Measurements from ENCODE around the gene ANTXR1. TPM values are rescaled to one million over a fixed set of nuclear protein-coding genes. Genes with fewer than 3 reads are reported as not detected.

Gene ANTXR1
- total and polyA plus RNA-seq, 2 donors (not counting 3 experiments of a cell fraction or from before 2014, with no cell fraction given): 4.2 to 17.3 TPM

- H3K79me2 ChIP-seq (ENCODE audit: control insufficient read depth, insufficient read depth, low read length): no peaks in the 10 kb centered on the region
- no peak overlapping the region for H2AFZ ChIP-seq (ENCODE audit: low read depth, low read length)
- H3K27me3 ChIP-seq (ENCODE audit: control insufficient read depth in 2 of 2, insufficient read depth in 2 of 2, low read length in 2 of 2): no peaks in the 10 kb centered on the region
- no peaks in the 10 kb centered on the region for H3K9me3 ChIP-seq (replicated peaks; ENCODE audit: control insufficient read depth, insufficient read depth, low read length)
- TF ChIP-seq GATA2 (IDR thresholded peaks at IDR 0.05; ENCODE audit: insufficient read depth, insufficient read length, low read depth, low read length): no peak
- no peak for TF ChIP-seq FOS (IDR thresholded peaks at IDR 0.05; ENCODE audit: borderline replicate concordance, insufficient read depth, low read length)
- TF ChIP-seq POLR2A (IDR thresholded peaks at IDR 0.05; ENCODE audit: low read depth, low read length): no peak
- TF ChIP-seq JUN (IDR thresholded peaks at IDR 0.05; ENCODE audit: borderline replicate concordance, insufficient read depth, insufficient read length, low read depth): no peak
- TF ChIP-seq EZH2 (IDR thresholded peaks at IDR 0.05; ENCODE audit: borderline replicate concordance, low read depth, low read length, severe bottlenecking): no peak
- no peak for TF ChIP-seq MYC (IDR thresholded peaks at IDR 0.05; ENCODE audit: low read depth, low read length)
- ChIA-PET POLR2A (no interaction called here), CTCF (no interaction called here)
- no peak overlapping the region for H3K4me3 ChIP-seq (replicated peaks in 1 of 3; ENCODE audit: insufficient read depth in 1 of 3, low read depth in 1 of 3, low read length in 3 of 3)
- H4K20me1 ChIP-seq (replicated peaks; ENCODE audit: control insufficient read depth, extremely low read depth, insufficient read depth, low read length): no peaks in the 10 kb centered on the region
- intact Hi-C loops (cut with micrococcal nuclease): no loop called here
- peaks cover 17% of the 10 kb centered on the region for H3K4me1 ChIP-seq (ENCODE audit: control insufficient read depth, extremely low read depth, insufficient read depth, low read length)
- FAIRE-seq: no peak
- no peaks in the 10 kb centered on the region for H3K9me1 ChIP-seq (replicated peaks; ENCODE audit: control insufficient read depth, extremely low read depth, insufficient read depth, low read length)
- dilution Hi-C loops (cut with MboI; ENCODE audit: extremely low pct_ligation_motif_present, low sequenced_read_pairs): no loop called here
- no TSS peak for BruUV-seq (replicated peaks)
- DNase-seq (ENCODE audit: low read depth, low spot score): no peak
- no peak overlapping the region for H3K4me2 ChIP-seq (ENCODE audit: insufficient read depth, low read length)
- H3K36me3 ChIP-seq (ENCODE audit: control insufficient read depth in 2 of 2, extremely low read depth in 1 of 2, insufficient read depth in 2 of 2, low read length in 2 of 2): no peaks in the 10 kb centered on the region
- H3K9ac ChIP-seq (replicated peaks; ENCODE audit: extremely low read depth, insufficient read depth, low read length): no peak overlapping the region
- H3K27ac ChIP-seq (ENCODE audit: insufficient read depth, low read depth, low read length): no peak overlapping the region
Measured at GRCh38 chr2:69141061-69141460, 128.1 kb downstream of the ANTXR1 start.

GRCh38 chr2:69143748-69144360, 130.9 kb downstream of the ANTXR1 start:
- no TSS peak for BruUV-seq (replicated peaks)
- FAIRE-seq: no peak
- intact Hi-C loops (cut with micrococcal nuclease): no loop called here

More at GRCh38 chr2:69143748-69144360, 130.9 kb downstream of the ANTXR1 start:
- H3K79me2 ChIP-seq (ENCODE audit: control insufficient read depth, insufficient read depth, low read length): no peaks in the 10 kb centered on the region
- CTCF ChIA-PET: no interaction called here
- peaks cover 8% of the 10 kb centered on the region for H3K4me1 ChIP-seq (ENCODE audit: control insufficient read depth, extremely low read depth, insufficient read depth, low read length)
- no peaks in the 10 kb centered on the region for H3K27me3 ChIP-seq (ENCODE audit: control insufficient read depth in 2 of 2, insufficient read depth in 2 of 2, low read length in 2 of 2)
- H2AFZ ChIP-seq (ENCODE audit: low read depth, low read length): no peak overlapping the region
- TF ChIP-seq JUN (IDR thresholded peaks at IDR 0.05; ENCODE audit: borderline replicate concordance, insufficient read depth, insufficient read length, low read depth): no peak
- TF ChIP-seq POLR2A (IDR thresholded peaks at IDR 0.05; ENCODE audit: low read depth, low read length): no peak
- no peak for TF ChIP-seq POLR2AphosphoS5 (IDR thresholded peaks at IDR 0.05; ENCODE audit: insufficient read depth, low read depth, low read length)
- no peak for TF ChIP-seq EZH2 (IDR thresholded peaks at IDR 0.05; ENCODE audit: borderline replicate concordance, low read depth, low read length, severe bottlenecking)
- no peaks in the 10 kb centered on the region for H3K9me3 ChIP-seq (replicated peaks; ENCODE audit: control insufficient read depth, insufficient read depth, low read length)
- H4K20me1 ChIP-seq (replicated peaks; ENCODE audit: control insufficient read depth, extremely low read depth, insufficient read depth, low read length): no peaks in the 10 kb centered on the region
- dilution Hi-C loops (cut with MboI; ENCODE audit: extremely low pct_ligation_motif_present, low sequenced_read_pairs): no loop called here
- H3K36me3 ChIP-seq (ENCODE audit: control insufficient read depth in 2 of 2, extremely low read depth in 1 of 2, insufficient read depth in 2 of 2, low read length in 2 of 2): no peaks in the 10 kb centered on the region
- no peak overlapping the region for H3K9ac ChIP-seq (replicated peaks; ENCODE audit: extremely low read depth, insufficient read depth, low read length)
- DNase-seq (ENCODE audit: low read depth, low spot score): no peak
- H3K4me2 ChIP-seq (ENCODE audit: insufficient read depth, low read length): no peak overlapping the region
- no peak overlapping the region for H3K4me3 ChIP-seq (replicated peaks in 1 of 3; ENCODE audit: insufficient read depth in 1 of 3, low read depth in 1 of 3, low read length in 3 of 3)
- no peaks in the 10 kb centered on the region for H3K9me1 ChIP-seq (replicated peaks; ENCODE audit: control insufficient read depth, extremely low read depth, insufficient read depth, low read length)
- no peak overlapping the region for H3K27ac ChIP-seq (ENCODE audit: insufficient read depth, low read depth, low read length)
- POLR2A ChIA-PET: no interaction called here
